Activated T-helper 1 cell treated with Interleukin-2 at 50 U/mL for 16 hours (primary cell): ENCODE results near the gene WAC.

Experiments used
- DNase-seq: peaks from one replicate; pipeline ENCODE4 v3.0.0-alpha.2; 2020; ENCODE audit warnings: low read depth

The WAC gene

GRCh38 chr10:28533571-28534304, 820 bp downstream of the WAC start:
- DNase-seq = peak; percentile 47

GRCh38 chr10:28535846-28536245, 2.9 kb downstream of the WAC start:
- DNase-seq = no peak

- no peak for DNase-seq
Measured at GRCh38 chr10:28538595-28538994, 5.7 kb downstream of the WAC start.

GRCh38 chr10:28540145-28540544, 7.2 kb downstream of the WAC start:
- no peak for DNase-seq

GRCh38 chr10:28541717-28542365, 8.9 kb downstream of the WAC start:
- DNase-seq = no peak

GRCh38 chr10:28542728-28543127, 9.8 kb downstream of the WAC start:
- no peak for DNase-seq

- no peak for DNase-seq
Measured at GRCh38 chr10:28544058-28544457, 11.1 kb downstream of the WAC start.

GRCh38 chr10:28545967-28546644, 13.2 kb downstream of the WAC start:
- DNase-seq = no peak

GRCh38 chr10:28548781-28549498, 16.0 kb downstream of the WAC start:
- DNase-seq = no peak

- DNase-seq = no peak
Measured at GRCh38 chr10:28551086-28551485, 18.2 kb downstream of the WAC start.

- no peak for DNase-seq
Measured at GRCh38 chr10:28552775-28553174, 19.9 kb downstream of the WAC start.

GRCh38 chr10:28554009-28554408, 21.1 kb downstream of the WAC start:
- no peak for DNase-seq

- DNase-seq = no peak
Measured at GRCh38 chr10:28554952-28555351, 22.0 kb downstream of the WAC start.

GRCh38 chr10:28555358-28555757, 22.4 kb downstream of the WAC start:
- no peak for DNase-seq

GRCh38 chr10:28556142-28556541, 23.2 kb downstream of the WAC start:
- no peak for DNase-seq

- DNase-seq = no peak
Measured at GRCh38 chr10:28558186-28558585, 25.3 kb downstream of the WAC start.

- no peak for DNase-seq
Measured at GRCh38 chr10:28558923-28559508, 26.1 kb downstream of the WAC start.

- no peak for DNase-seq
Measured at GRCh38 chr10:28559618-28560017, 26.7 kb downstream of the WAC start.

- no peak for DNase-seq
Measured at GRCh38 chr10:28560617-28561016, 27.7 kb downstream of the WAC start.

- no peak for DNase-seq
Measured at GRCh38 chr10:28561531-28561930, 28.6 kb downstream of the WAC start.

GRCh38 chr10:28564905-28565304, 32.0 kb downstream of the WAC start:
- no peak for DNase-seq

GRCh38 chr10:28566458-28567015, 33.6 kb downstream of the WAC start:
- DNase-seq = no peak
